IPS DF 6.9 (cell line): ENCODE data around the gene PEPD.

Experiments used
- DNase-seq: peaks from one replicate; pipeline ENCODE4 v3.0.0-alpha.2; 2013; ENCODE audit warnings: low read depth, low spot score
- H3K27ac ChIP-seq: one replicate; pipeline ENCODE4 v1.5.1; 2013; ENCODE audit warnings: low read length, control low read depth
- H3K27me3 ChIP-seq: 2 replicates; pipeline ENCODE4 v1.6.1; 2013; ENCODE audit warnings: mild to moderate bottlenecking, low read length; ENCODE audit not compliant: control insufficient read depth, insufficient read depth
- H3K36me3 ChIP-seq: 2 replicates; pipeline ENCODE4 v1.6.1; 2013; ENCODE audit warnings: low read length; ENCODE audit not compliant: control insufficient read depth, insufficient read depth
- H3K4me1 ChIP-seq: 2 replicates; pipeline ENCODE4 v1.6.1; 2013; ENCODE audit warnings: low read length; ENCODE audit not compliant: control insufficient read depth, insufficient read depth
- H3K4me3 ChIP-seq: 2 replicates; pipeline ENCODE4 v1.5.1; 2013; ENCODE audit warnings: mild to moderate bottlenecking, low read length
- H3K9me3 ChIP-seq: 2 replicates; pipeline ENCODE4 v1.6.1; 2013; ENCODE audit warnings: low read length, inconsistent platforms; ENCODE audit not compliant: control insufficient read depth, insufficient read depth
- WGBS: extraction: QIAGEN DNeasy Blood & Tissue Kit; methylation state at CpG from one replicate; pipeline ENCODE4 v1.1.7; 2013; ENCODE audit warnings: mixed read lengths, missing lambda C conversion rate; ENCODE audit not compliant: insufficient read length, insufficient coverage; 5-methylcytosine and 5-hydroxymethylcytosine counted together

The PEPD gene

DNA sequence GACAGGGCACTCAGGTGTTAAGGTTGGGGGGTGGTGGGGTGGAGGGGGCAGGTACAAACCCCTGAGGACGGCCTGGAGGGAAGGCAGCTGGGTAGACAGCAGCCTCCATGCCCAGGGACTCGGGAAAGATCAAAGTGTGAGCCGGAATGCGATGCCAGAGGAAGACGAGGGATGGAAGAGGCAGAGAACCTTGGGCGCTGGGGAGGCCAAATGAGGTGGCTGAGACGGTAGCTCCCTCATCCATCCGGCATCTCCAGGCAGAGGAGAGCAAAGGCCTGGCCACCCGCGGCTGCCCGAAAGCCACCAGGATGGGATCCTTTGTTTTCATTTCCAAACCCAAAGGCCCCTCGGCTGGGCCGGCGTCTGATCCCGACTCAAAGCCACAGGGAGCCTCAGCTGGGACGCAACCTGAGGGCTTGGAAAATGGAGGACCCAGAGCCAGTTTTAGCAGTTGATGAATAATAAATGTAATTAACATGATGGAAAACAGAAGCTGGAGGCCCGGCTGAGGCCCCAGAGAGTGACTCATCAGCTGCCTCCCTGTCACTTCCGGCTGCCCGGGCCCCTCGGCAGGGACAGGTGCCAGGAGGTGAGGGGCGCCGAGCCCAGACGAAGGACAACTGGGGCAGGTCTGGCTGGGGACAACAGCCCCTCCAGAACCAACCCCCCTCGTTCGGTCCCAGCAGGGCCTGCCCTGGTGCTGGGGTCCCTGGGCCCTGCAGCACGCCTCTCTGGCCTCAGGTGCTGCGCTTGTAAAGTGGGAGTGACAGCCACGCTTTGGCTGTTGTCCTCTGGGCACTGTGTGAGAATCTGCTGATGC lies 86.5 kb downstream of the PEPD start:
- no peak overlapping the region for H3K27ac ChIP-seq
- no peak overlapping the region for H3K4me3 ChIP-seq
- no peaks in the 10 kb centered on the region for H3K27me3 ChIP-seq
- H3K4me1 ChIP-seq: no peaks in the 10 kb centered on the region; the same call in 1 of the 2 replicates
- H3K9me3 ChIP-seq: no peaks in the 10 kb centered on the region
- WGBS: no CpG with 5 or more reads among the region's 28 CpGs
- DNase-seq: no peak
- H3K36me3 ChIP-seq: no peaks in the 10 kb centered on the region

- no peaks in the 10 kb centered on the region for H3K36me3 ChIP-seq
- no peak for DNase-seq
- no peak overlapping the region for H3K4me3 ChIP-seq
- H3K9me3 ChIP-seq: no peaks in the 10 kb centered on the region
- H3K27ac ChIP-seq: no peak overlapping the region
- H3K4me1 ChIP-seq: no peaks in the 10 kb centered on the region; the same call in 1 of the 2 replicates
- WGBS: no CpG with 5 or more reads among the region's 22 CpGs
- no peaks in the 10 kb centered on the region for H3K27me3 ChIP-seq
Observed at GRCh38 chr19:33434069-33434885, 87.3 kb downstream of the PEPD start.

DNA sequence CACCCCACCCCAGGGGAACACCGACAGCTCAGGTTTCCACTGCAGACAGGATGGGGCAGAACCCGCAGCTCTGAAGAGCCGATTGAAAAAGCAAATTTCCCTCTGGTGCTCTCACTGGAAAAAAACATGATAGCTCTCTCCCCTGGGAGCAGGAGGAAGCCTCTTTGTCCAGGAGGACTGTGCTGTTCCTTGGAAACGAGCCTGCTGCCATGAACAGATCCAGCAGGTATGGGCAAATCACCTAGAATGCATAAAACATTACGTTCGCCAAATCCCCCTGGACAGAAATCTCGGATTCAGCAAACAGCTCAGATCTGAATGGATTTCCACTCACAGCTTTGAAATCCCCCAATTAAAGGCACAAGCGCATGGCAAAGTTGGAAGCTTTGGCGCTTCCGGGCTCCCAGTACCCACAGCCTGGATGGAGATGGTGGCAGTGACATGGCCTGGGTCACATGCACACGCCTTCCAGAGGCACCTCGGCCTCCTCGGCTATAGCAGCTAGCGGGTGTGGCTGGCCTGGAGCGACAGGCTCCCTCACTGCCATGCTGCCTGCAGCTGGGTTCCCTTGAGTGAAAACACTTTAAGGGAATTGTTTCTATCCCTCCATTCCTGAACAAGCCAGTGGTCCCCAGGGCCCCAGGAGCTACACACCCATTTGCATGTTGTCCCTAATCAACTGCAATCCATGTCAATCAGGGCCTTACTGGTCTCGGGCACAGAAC lies 89.0 kb downstream of the PEPD start:
- no peak overlapping the region for H3K4me3 ChIP-seq
- no peaks in the 10 kb centered on the region for H3K9me3 ChIP-seq
- DNase-seq: no peak
- no peaks in the 10 kb centered on the region; the same call in 1 of the 2 replicates for H3K4me1 ChIP-seq
- H3K27ac ChIP-seq: no peak overlapping the region
- H3K36me3 ChIP-seq: no peaks in the 10 kb centered on the region
- WGBS: no CpG with 5 or more reads among the region's 16 CpGs
- no peaks in the 10 kb centered on the region for H3K27me3 ChIP-seq

DNA sequence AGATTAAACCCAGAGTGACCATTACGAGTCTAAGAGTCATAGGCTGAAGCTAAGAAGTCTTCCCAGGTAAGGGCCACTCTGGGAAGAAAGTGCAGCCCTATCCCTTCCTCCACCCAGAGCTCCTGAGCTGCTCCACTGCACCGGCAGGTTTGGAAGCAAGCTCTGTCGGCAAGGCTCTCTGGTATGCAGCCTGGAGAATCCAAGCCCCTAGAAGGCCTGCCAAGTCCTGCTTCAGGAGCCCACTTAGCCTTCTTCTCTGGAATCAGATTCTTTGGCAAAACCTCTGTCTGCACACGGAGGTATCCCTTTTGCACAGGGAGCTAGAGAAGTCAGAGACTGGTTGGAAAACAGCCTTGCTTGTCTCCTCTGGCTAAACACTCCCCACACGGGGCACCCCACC lies 89.6 kb downstream of the PEPD start:
- DNase-seq: no peak
- H3K27ac ChIP-seq: no peak overlapping the region
- H3K36me3 ChIP-seq: no peaks in the 10 kb centered on the region
- H3K9me3 ChIP-seq: no peaks in the 10 kb centered on the region
- no CpG with 5 or more reads among the region's 5 CpGs for WGBS
- no peaks in the 10 kb centered on the region for H3K27me3 ChIP-seq
- H3K4me3 ChIP-seq: no peak overlapping the region
- H3K4me1 ChIP-seq: no peaks in the 10 kb centered on the region; the same call in 1 of the 2 replicates

DNA sequence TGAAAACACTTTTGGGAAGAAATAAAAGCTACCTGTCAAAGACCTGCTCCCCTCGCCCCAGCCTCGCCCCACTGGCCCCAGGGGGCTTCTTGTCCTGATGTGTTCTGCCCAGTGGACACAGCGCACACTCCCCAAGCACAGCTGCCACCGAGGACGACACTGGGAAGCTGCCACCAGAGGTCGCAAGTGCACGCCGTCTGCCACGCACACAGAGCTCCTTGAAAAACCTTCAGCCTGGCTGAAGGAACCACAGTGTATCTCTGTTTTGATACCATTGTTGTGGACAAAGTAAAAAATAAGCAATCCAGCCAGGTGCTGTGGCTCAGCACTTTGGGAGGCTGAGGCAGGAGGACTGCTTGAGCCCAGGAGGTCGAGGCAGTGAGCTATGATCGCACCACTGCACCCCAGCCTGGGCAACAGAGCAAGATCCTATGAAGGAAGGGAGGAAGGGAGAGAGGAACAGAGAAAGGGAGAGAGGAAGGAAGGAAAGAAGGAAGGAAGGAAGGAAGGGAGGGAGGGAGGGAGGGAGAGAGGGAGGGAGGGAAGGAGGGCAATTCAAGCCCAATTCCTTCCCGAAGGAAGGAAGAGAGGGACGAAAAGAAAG lies 90.8 kb downstream of the PEPD start:
- no CpG with 5 or more reads among the region's 13 CpGs for WGBS
- no peaks in the 10 kb centered on the region for H3K4me1 ChIP-seq
- H3K4me3 ChIP-seq: no peak overlapping the region
- H3K27ac ChIP-seq: no peak overlapping the region
- H3K9me3 ChIP-seq: no peaks in the 10 kb centered on the region
- no peaks in the 10 kb centered on the region for H3K27me3 ChIP-seq
- H3K36me3 ChIP-seq: no peaks in the 10 kb centered on the region
- DNase-seq: peak; percentile 41

GRCh38 chr19:33429891-33430673 lies 91.5 kb downstream of the PEPD start:
- H3K27ac ChIP-seq: no peak overlapping the region
- H3K4me1 ChIP-seq: no peaks in the 10 kb centered on the region
- WGBS: no CpG with 5 or more reads among the region's 17 CpGs
- no peaks in the 10 kb centered on the region for H3K36me3 ChIP-seq
- H3K27me3 ChIP-seq: no peaks in the 10 kb centered on the region
- DNase-seq: no peak
- H3K9me3 ChIP-seq: no peaks in the 10 kb centered on the region
- H3K4me3 ChIP-seq: no peak overlapping the region

- DNase-seq: no peak
- H3K27me3 ChIP-seq: no peaks in the 10 kb centered on the region
- H3K9me3 ChIP-seq: no peaks in the 10 kb centered on the region
- H3K27ac ChIP-seq: no peak overlapping the region
- no peaks in the 10 kb centered on the region for H3K36me3 ChIP-seq
- WGBS: no CpG with 5 or more reads among the region's 5 CpGs
- no peaks in the 10 kb centered on the region for H3K4me1 ChIP-seq
- no peak overlapping the region for H3K4me3 ChIP-seq
Observed at GRCh38 chr19:33428627-33429125, 92.9 kb downstream of the PEPD start.

DNA sequence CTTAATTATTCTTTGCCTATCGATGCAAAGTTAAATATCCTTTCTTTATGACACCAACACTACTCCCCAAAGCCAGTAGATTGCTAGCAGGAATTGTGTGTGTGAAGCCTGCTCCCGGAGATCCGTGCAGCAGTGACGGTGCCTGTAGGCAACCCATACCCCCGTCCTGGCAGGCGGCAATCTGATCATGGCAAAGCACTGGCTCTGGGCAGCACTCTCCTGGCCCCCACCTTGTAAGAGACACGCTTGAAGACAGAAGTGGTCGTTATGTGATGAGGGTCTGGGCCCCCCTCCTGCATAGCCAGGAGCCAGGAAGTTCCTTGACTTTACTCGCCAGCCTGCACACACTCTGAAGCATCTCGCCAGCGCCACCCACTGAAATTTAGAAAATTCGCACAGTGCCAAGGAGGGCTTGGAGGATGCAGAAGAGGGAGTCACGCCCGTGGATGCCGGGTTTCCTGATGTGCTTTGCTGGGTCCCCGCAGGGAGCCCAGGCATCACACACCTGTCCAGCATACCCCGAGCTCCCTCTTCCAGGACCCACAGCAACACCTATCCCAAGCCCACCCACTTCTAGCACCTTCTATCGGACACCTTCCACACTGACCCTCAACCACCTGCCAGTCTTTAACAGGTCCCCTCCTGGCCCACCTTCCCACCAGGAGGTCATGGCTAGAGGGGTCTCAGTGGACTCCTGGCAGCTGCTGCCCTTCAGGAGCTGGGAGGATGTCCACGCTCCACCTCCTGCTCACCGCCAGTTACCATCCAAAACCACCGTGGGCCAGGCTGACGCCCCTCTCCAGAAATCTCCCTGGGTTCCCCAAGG lies 93.6 kb downstream of the PEPD start:
- Histone ChIP-seq H3K36me3 (no peaks in the 10 kb centered on the region), H3K27ac (no peak overlapping the region), H3K27me3 (no peaks in the 10 kb centered on the region), H3K4me1 (no peaks in the 10 kb centered on the region), H3K4me3 (no peak overlapping the region), H3K9me3 (no peaks in the 10 kb centered on the region)
- WGBS: no CpG with 5 or more reads among the region's 22 CpGs
- no peak for DNase-seq
